Measurements from ENCODE around the gene CYREN. TPM values are rescaled to one million over a fixed set of nuclear protein-coding genes. Genes with fewer than 3 reads are reported as not detected.
"Not testable (repeated sequence)": the region's sequence is repeated elsewhere in the genome, so short reads cannot be mapped to it uniquely, and the experiment has no call there.

The CYREN gene
- total RNA-seq, 2 experiments from 2014 or later: 34.4 to 39.7 TPM

- CTCF ChIA-PET: interaction anchor here (0.7 to 2.6 kb wide), 7 partner anchors 9 to 28 kb away, joined by 3 to 11 read pairs (median 5); partner anchors contain the start of gene CYREN
- Mint-ChIP-seq H3K9me3 (peaks cover 5% of the 10 kb centered on the region), H3K27me3 (no peaks in the 10 kb centered on the region), H3K36me3 (ENCODE audit: low read depth) (peaks cover 49% of the 10 kb centered on the region), H3K4me1 (peaks cover 58% of the 10 kb centered on the region), H3K4me3 (peak within 1 kb of the TSS; percentile 86), H3K27ac (peak within 1 kb of the TSS; percentile 96)
- DNase-seq: peak; percentile 79
- POLR2A ChIA-PET: interaction anchor here (0.7 to 1.4 kb wide), 3 partner anchors 21 to 488 kb away, joined by 3 to 6 read pairs (median 4); no protein-coding TSS in a partner anchor
Measured at GRCh38 chr7:135147899-135148721, 22.4 kb downstream of the CYREN start, which contains the start of gene TMEM140. Gene TMEM140, plus strand, starts transcription at chr7:135148072. Its CDS starts 16,370 bp downstream, at chr7:135164442.

DNA sequence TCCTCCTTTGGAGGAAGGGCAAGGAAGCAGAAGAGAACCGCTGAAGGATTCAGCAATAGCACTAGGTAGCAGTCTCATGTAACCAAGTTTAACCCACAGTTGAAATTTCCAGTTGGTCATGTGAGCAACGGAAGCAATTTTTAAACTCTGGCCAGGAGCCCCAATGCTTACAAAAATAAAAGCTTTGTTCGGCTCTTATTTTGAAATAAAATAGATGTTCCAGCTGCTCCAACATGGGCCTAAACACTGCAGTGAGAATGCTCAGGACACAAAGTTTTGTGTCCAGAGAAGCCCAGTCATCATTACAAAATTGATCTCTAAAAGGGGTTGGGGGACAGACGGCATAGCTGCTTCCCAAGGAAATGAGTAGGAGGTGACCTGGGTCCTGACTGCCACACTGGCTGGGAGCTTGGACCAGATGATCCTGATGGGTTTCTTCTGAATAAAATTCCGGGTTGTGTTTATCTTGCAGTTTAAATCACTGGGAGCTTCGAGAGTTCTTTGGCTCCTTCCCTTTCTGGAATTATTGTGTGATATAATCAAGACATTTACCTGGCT is 23.1 kb downstream of the CYREN start:
- POLR2A ChIA-PET: interaction anchor here (0.7 to 1.4 kb wide), 3 partner anchors 22 to 487 kb away, joined by 3 to 6 read pairs (median 4); no protein-coding TSS in a partner anchor
- Mint-ChIP-seq H3K27me3 (no peaks in the 10 kb centered on the region), H3K27ac (peak overlapping the region; percentile 96), H3K9me3 (no peaks in the 10 kb centered on the region), H3K36me3 (ENCODE audit: low read depth) (peaks cover 42% of the 10 kb centered on the region), H3K4me3 (peak overlapping the region; percentile 86), H3K4me1 (peaks cover 54% of the 10 kb centered on the region)
- DNase-seq: peak; percentile 44
- CTCF ChIA-PET: interaction anchor here (0.9 to 2.6 kb wide), 7 partner anchors 10 to 161 kb away, joined by 3 to 11 read pairs (median 8); partner anchors contain the start of genes AGBL3 and CYREN

DNA sequence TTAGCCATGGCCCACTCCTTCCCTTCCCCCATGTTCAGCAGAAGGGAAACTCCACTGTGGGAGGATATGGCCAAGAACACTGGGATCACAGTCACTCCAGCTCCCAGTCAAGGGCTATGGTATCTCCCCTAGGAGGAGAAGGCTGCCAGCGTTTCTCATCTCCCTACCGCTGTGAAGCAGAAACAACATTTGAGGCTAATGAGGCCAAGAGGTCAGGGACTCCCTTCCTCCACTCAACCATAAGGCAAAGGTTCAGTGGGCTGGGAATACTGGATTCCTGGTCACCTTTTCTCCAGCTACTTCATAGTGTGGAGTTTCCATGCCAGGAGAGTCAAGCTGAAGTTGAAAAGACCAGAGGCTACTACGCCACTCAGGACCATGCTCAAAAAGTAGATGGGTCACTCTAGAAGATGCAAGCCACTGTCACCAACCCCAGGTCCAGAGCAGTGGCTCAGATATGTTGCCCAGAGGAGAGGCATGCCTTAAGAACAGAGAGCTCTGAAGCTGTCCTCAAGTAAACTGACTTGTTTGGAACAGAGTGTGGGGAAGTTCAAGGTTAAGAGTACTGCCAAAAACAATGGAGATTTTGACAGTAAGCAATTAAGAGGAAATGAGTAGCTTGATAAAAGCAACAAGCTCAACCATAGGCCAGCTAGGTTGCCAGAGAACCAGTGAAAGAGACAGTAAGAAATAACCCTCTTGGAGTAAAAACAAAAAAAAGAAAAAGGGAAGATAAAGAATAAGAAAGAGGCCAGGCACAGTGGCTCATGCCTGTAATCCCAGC is 26.4 kb downstream of the CYREN start:
- Mint-ChIP-seq H3K27ac (no peak overlapping the region), H3K27me3 (peaks cover 5% of the 10 kb centered on the region), H3K36me3 (ENCODE audit: low read depth) (peaks cover 13% of the 10 kb centered on the region), H3K9me3 (no peaks in the 10 kb centered on the region), H3K4me1 (peaks cover 27% of the 10 kb centered on the region), H3K4me3 (no peak overlapping the region)
- ChIA-PET CTCF (interaction anchor here (0.8 to 1.0 kb wide), 2 partner anchors 123 to 157 kb away, joined by 3 read pairs; no protein-coding TSS in a partner anchor), POLR2A (no interaction called here)
- DNase-seq: no peak

- POLR2A ChIA-PET: interaction anchor here (0.5 kb wide), 1 partner anchor 496 kb away, joined by 3 read pairs; no protein-coding TSS in a partner anchor
Measured at GRCh38 chr7:135129579-135129978, 40.9 kb downstream of the CYREN start.

GRCh38 chr7:135128931-135129330 is 41.6 kb downstream of the CYREN start:
- Mint-ChIP-seq H3K27ac (no peak overlapping the region), H3K4me3 (no peak overlapping the region), H3K36me3 (ENCODE audit: low read depth) (no peaks in the 10 kb centered on the region)

More at GRCh38 chr7:135129579-135129978, 40.9 kb downstream of the CYREN start:
- no peaks in the 10 kb centered on the region for H3K27me3 Mint-ChIP-seq
- DNase-seq: no peak
- H3K4me1 Mint-ChIP-seq: no peaks in the 10 kb centered on the region
- H3K9me3 Mint-ChIP-seq: peaks cover 2% of the 10 kb centered on the region
- no peak overlapping the region for H3K27ac Mint-ChIP-seq
- H3K36me3 Mint-ChIP-seq (ENCODE audit: low read depth): no peaks in the 10 kb centered on the region
- CTCF ChIA-PET: interaction anchor here (1.6 to 1.7 kb wide), 2 partner anchors 11 to 18 kb away, joined by 5 read pairs; partner anchors contain the start of gene TMEM140
- no peak overlapping the region for H3K4me3 Mint-ChIP-seq

DNA sequence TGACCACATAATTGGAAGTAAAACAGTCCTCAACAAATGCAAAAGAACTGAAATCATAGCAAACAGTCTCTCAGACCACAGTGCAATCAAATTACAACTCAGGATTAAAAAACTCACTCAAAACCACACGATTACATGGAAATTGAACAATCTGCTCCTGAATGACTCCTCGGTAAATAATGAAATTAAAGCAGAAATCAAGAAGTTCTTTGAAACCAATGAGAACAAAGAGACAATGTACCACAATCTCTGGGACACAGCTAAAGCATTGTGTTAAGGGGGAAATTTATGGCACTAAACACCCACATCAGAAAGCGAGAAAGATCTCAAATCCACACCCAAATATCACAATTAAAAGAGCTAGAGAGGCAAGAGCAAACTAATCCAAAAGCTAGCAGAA is 45.9 kb downstream of the CYREN start:
- H3K4me3 Mint-ChIP-seq; DNase-seq; POLR2A ChIA-PET; H3K9me3 Mint-ChIP-seq; H3K27ac Mint-ChIP-seq; H3K27me3 Mint-ChIP-seq; H3K36me3 Mint-ChIP-seq (ENCODE audit: low read depth); H3K4me1 Mint-ChIP-seq: not testable (repeated sequence)
- CTCF ChIA-PET: interaction anchor here (0.6 kb wide), 1 partner anchor 491 kb away, joined by 3 read pairs; no protein-coding TSS in a partner anchor

More at GRCh38 chr7:135128931-135129330, 41.6 kb downstream of the CYREN start:
- POLR2A ChIA-PET: interaction anchor here (0.5 kb wide), 1 partner anchor 495 kb away, joined by 3 read pairs; no protein-coding TSS in a partner anchor
- CTCF ChIA-PET: interaction anchor here (1.6 to 1.7 kb wide), 2 partner anchors 10 to 19 kb away, joined by 5 read pairs; partner anchors contain the start of gene TMEM140
- Mint-ChIP-seq H3K9me3 (peaks cover 2% of the 10 kb centered on the region), H3K27me3 (no peaks in the 10 kb centered on the region), H3K4me1 (no peaks in the 10 kb centered on the region)
- DNase-seq: no peak

DNA sequence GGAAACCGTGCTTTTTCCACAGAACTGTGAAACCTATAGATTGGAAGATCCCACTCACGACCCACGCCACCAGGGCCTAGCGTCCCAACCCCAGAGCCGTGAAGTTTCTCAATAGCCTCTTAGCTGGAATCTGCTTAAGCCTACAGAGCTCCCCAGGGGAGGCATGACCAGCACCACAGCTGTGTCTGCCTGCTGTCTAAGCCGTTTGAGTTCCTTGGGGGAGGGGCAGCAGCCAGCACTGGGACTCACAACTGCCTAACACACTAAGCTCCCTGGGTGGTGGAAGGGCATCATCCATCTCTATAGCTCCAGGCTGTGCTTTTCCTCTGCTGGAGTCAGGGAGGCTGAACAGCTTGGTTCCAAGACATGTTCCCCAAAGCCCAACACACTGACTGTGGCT is 48.6 kb downstream of the CYREN start:
- Mint-ChIP-seq H3K27me3 (no peaks in the 10 kb centered on the region), H3K4me3 (no peak overlapping the region), H3K9me3 (peaks cover 10% of the 10 kb centered on the region), H3K27ac (no peak overlapping the region), H3K36me3 (ENCODE audit: low read depth) (peaks cover 2% of the 10 kb centered on the region), H3K4me1 (no peaks in the 10 kb centered on the region)
- CTCF ChIA-PET: no interaction called here
- POLR2A ChIA-PET: no interaction called here
- DNase-seq: no peak

DNA sequence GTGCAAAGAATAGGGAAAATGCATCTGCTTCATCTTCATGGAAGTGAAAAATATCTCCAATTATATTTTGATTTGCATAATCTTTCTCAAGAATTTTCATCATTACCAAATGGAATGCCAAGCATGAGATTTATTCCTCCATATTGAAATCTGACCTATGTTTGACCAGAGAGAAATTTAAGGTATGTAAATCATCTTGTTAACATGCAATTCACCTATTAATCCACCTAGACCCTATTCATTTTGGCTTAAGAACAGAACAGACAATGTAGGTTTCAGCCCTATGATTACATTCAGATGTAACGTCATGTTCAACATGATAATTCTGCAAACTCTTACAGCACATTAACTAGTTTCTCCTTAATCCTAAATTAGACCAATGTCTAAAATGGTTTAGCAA is 53.4 kb downstream of the CYREN start:
- no peak overlapping the region for H3K4me3 Mint-ChIP-seq
- ChIA-PET CTCF (no interaction called here), POLR2A (no interaction called here)
- H3K9me3 Mint-ChIP-seq: peaks cover 10% of the 10 kb centered on the region
- DNase-seq: no peak
- no peak overlapping the region for H3K27ac Mint-ChIP-seq
- no peaks in the 10 kb centered on the region for H3K4me1 Mint-ChIP-seq
- H3K27me3 Mint-ChIP-seq: no peaks in the 10 kb centered on the region
- peaks cover 2% of the 10 kb centered on the region for H3K36me3 Mint-ChIP-seq (ENCODE audit: low read depth)

Small RNAs within 50 kb of the gene (microRNA-seq; reads per million reads assigned to microRNA genes)
- not detected for gene MIR6509 (ENCODE audit: borderline microRNAs expressed, borderline replicate concordance)

Other genes starting within 250 kb of the CYREN start
- gene AGBL3, start 184.2 kb downstream of the CYREN start, total RNA-seq: 1 to 10 TPM; 1.9 TPM
- gene TMEM140, start 22.6 kb downstream of the CYREN start, total RNA-seq: 10 to 100 TPM; 25.3 to 27.7 TPM
- gene WDR91, start 40.8 kb upstream of the CYREN start, total RNA-seq: 10 to 100 TPM; 15.5 to 17.3 TPM
- not detected for gene STRA8, start 63.1 kb upstream of the CYREN start, total RNA-seq

Measured in activated CD4-positive, alpha-beta T cell treated with anti-CD3 and anti-CD28 coated beads, Interleukin-2, amount 10 ng/mL, durations not matched to agents 7 days and 5 days (primary cell).